ENCODE data around the gene ATXN2.

DNA sequence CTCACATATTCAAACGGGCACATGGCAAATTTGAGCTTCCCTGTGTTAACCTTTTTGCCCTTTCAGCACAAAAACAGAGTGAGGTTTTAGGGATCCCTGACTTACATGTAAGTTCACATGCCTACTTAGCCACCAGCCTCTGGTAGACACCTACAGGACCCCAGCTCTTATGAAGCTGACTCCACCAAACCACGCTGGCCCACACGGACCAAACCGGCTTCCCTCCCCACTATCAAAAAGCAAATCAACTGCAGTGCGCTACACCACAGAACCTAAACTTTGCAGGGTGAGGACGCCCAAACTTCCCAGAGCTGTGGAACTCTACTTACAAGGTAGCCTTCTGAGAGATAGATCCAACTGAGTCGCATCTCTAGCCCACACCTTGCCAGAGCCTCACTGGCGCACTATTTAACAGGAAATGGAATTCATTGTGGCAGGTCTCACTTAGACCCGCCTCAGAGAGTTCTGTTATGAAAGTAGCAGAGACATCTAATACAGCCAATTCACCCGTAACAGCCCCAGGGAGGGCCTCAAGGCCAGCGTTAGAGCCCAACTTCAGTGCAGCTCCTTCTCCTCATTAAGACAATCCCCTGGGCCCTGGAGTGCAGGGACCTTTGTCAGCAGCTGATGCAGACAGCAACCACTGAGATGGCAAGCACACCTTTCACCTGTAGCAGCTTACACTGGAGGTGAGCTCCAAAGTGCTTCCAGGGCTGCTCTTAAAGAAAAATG is 144.2 kb downstream of the ATXN2 start:
- TF ChIP-seq, protein P1, sequence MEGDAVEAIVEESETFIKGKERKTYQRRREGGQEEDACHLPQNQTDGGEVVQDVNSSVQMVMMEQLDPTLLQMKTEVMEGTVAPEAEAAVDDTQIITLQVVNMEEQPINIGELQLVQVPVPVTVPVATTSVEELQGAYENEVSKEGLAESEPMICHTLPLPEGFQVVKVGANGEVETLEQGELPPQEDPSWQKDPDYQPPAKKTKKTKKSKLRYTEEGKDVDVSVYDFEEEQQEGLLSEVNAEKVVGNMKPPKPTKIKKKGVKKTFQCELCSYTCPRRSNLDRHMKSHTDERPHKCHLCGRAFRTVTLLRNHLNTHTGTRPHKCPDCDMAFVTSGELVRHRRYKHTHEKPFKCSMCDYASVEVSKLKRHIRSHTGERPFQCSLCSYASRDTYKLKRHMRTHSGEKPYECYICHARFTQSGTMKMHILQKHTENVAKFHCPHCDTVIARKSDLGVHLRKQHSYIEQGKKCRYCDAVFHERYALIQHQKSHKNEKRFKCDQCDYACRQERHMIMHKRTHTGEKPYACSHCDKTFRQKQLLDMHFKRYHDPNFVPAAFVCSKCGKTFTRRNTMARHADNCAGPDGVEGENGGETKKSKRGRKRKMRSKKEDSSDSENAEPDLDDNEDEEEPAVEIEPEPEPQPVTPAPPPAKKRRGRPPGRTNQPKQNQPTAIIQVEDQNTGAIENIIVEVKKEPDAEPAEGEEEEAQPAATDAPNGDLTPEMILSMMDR (IDR thresholded peaks at IDR 0.05), result no peak
- TF ChIP-seq POLR2A (IDR thresholded peaks at IDR 0.05), result no peak
